Suprapubic skin (tissue), 4 donors: ENCODE measurements around the gene STK17B. TPM values are rescaled to one million over a fixed set of nuclear protein-coding genes. Genes with fewer than 3 reads are reported as not detected.
A peak's percentile ranks its signal among the peaks of the same experiment; 100 is the strongest.

Experiments
- DNase-seq, 2 donors: peaks; one replicate each; pipeline ENCODE4 v3.0.0-alpha.2; 2019; ENCODE audit warnings: low spot score in 2 of 2
- H3K27ac ChIP-seq: fragments of 200-600 bp; sonication (generic); one replicate; pipeline ENCODE4 v1.5.1; 2019
- H3K27me3 ChIP-seq: fragments of 200-600 bp; sonication (generic); one replicate; pipeline ENCODE4 v1.5.1; 2019
- H3K36me3 ChIP-seq: fragments of 200-600 bp; sonication (generic); one replicate; pipeline ENCODE4 v1.5.1; 2019
- H3K4me1 ChIP-seq: fragments of 200-600 bp; sonication (generic); one replicate; pipeline ENCODE4 v1.5.1; 2019
- H3K4me3 ChIP-seq: fragments of 200-600 bp; sonication (generic); one replicate; pipeline ENCODE4 v1.5.1; 2019; ENCODE audit warnings: mild to moderate bottlenecking
- H3K9me3 ChIP-seq: fragments of 200-600 bp; sonication (generic); one replicate; pipeline ENCODE4 v1.5.1; 2019
- CTCF ChIP-seq, 2 donors: fragments of 200-600 bp in 1 of 2; fragments of 450-650 bp in 1 of 2; sonication (generic) in 1 of 2; IDR thresholded peaks; one replicate each; pipeline ENCODE4 v1.5.1; 2016 to 2019; ENCODE audit warnings: antibody characterized with exemption in 2 of 2, mild to moderate bottlenecking in 1 of 2, moderate library complexity in 1 of 2
- EP300 ChIP-seq: sonication (generic); formaldehyde crosslinking; IDR thresholded peaks from one replicate; pipeline ENCODE4 v1.6.1; 2017; ENCODE audit warnings: antibody characterized with exemption
- POLR2A ChIP-seq, 2 donors: fragments of 450-650 bp; IDR thresholded peaks; one replicate each; pipeline ENCODE4 v1.6.1; 2017; ENCODE audit warnings: antibody characterized with exemption in 2 of 2, mild to moderate bottlenecking in 2 of 2, moderate library complexity in 2 of 2
- POLR2AphosphoS5 ChIP-seq, 3 donors: sonication (generic); formaldehyde crosslinking; IDR thresholded peaks; one replicate each; pipeline ENCODE4 v1.6.1; 2017; ENCODE audit warnings: antibody characterized with exemption in 3 of 3
- WGBS: methylation state at CpG from one replicate; pipeline ENCODE4 v1.1.5; 2018; 5-methylcytosine and 5-hydroxymethylcytosine counted together
- total RNA-seq, 4 donors: library from RNA; depleted of rRNA; stranded (reverse); fragments of >200 nt; gene quantifications; one replicate each; pipeline ENCODE4 v1.1.0, GENCODE V29; 2016

The STK17B gene
- total RNA-seq, 4 donors from 2014 or later = 23.2 to 47.2 (median 37.6) TPM

- no peak for DNase-seq
- H3K4me3 ChIP-seq = no peak overlapping the region
- H3K27ac ChIP-seq = no peak overlapping the region
- no peaks in the 10 kb centered on the region for H3K27me3 ChIP-seq
- WGBS = 93% methylated on average over 4 of the region's 4 CpGs
- peaks cover 8% of the 10 kb centered on the region for H3K4me1 ChIP-seq
- no peaks in the 10 kb centered on the region for H3K9me3 ChIP-seq
- TF ChIP-seq CTCF (IDR thresholded peaks at IDR 0.05) = no peak
- TF ChIP-seq EP300 = no peak
- no peak for TF ChIP-seq POLR2A (IDR thresholded peaks at IDR 0.05)
- no peak for TF ChIP-seq POLR2AphosphoS5 (IDR thresholded peaks at IDR 0.05)
- H3K36me3 ChIP-seq = no peaks in the 10 kb centered on the region
Observed at GRCh38 chr2:196117214-196117705, 54.1 kb downstream of the STK17B start.

GRCh38 chr2:196113061-196113974 lies 58.1 kb downstream of the STK17B start:
- H3K36me3 ChIP-seq = no peaks in the 10 kb centered on the region
- peaks cover 10% of the 10 kb centered on the region for H3K4me1 ChIP-seq
- no peak overlapping the region for H3K4me3 ChIP-seq
- H3K27ac ChIP-seq = peak overlapping the region; percentile 76
- no peaks in the 10 kb centered on the region for H3K9me3 ChIP-seq
- DNase-seq = no peak
- no peaks in the 10 kb centered on the region for H3K27me3 ChIP-seq
- TF ChIP-seq POLR2A (IDR thresholded peaks at IDR 0.05) (no peak), POLR2AphosphoS5 (IDR thresholded peaks at IDR 0.05) (no peak), CTCF (IDR thresholded peaks at IDR 0.05) (no peak), EP300 (no peak)
- 33% methylated on average over 7 of the region's 7 CpGs for WGBS

- Histone ChIP-seq H3K27ac (peak overlapping the region; percentile 76), H3K27me3 (no peaks in the 10 kb centered on the region), H3K4me3 (no peak overlapping the region), H3K9me3 (no peaks in the 10 kb centered on the region), H3K36me3 (no peaks in the 10 kb centered on the region), H3K4me1 (peaks cover 10% of the 10 kb centered on the region)
- WGBS = 61% methylated on average over 5 of the region's 5 CpGs
- no peak for DNase-seq
- TF ChIP-seq POLR2AphosphoS5 (IDR thresholded peaks at IDR 0.05) (peak in 1 of 3 donors; percentile 33), EP300 (no peak), POLR2A (IDR thresholded peaks at IDR 0.05) (no peak), CTCF (IDR thresholded peaks at IDR 0.05) (no peak)
Observed at GRCh38 chr2:196112418-196113034, 58.9 kb downstream of the STK17B start.

GRCh38 chr2:196108604-196109003 lies 62.8 kb downstream of the STK17B start:
- H3K9me3 ChIP-seq = no peaks in the 10 kb centered on the region
- H3K27me3 ChIP-seq = no peaks in the 10 kb centered on the region
- TF ChIP-seq POLR2A (IDR thresholded peaks at IDR 0.05) = no peak
- no peak for TF ChIP-seq CTCF (IDR thresholded peaks at IDR 0.05)
- no peak for TF ChIP-seq EP300
- TF ChIP-seq POLR2AphosphoS5 (IDR thresholded peaks at IDR 0.05) = no peak
- no peak overlapping the region for H3K27ac ChIP-seq
- no peaks in the 10 kb centered on the region for H3K36me3 ChIP-seq
- WGBS = 90% methylated on average over 1 of the region's 1 CpG
- H3K4me3 ChIP-seq = no peak overlapping the region
- no peak for DNase-seq
- peaks cover 10% of the 10 kb centered on the region for H3K4me1 ChIP-seq

- Histone ChIP-seq H3K4me1 (peaks cover 4% of the 10 kb centered on the region), H3K4me3 (no peak overlapping the region), H3K27ac (no peak overlapping the region), H3K9me3 (no peaks in the 10 kb centered on the region), H3K36me3 (no peaks in the 10 kb centered on the region), H3K27me3 (no peaks in the 10 kb centered on the region)
- 46% methylated on average over 5 of the region's 5 CpGs for WGBS
- no peak for TF ChIP-seq POLR2AphosphoS5 (IDR thresholded peaks at IDR 0.05)
- TF ChIP-seq EP300 = no peak
- no peak for TF ChIP-seq CTCF (IDR thresholded peaks at IDR 0.05)
- TF ChIP-seq POLR2A (IDR thresholded peaks at IDR 0.05) = no peak
- no peak for DNase-seq
Observed at GRCh38 chr2:196105951-196106350, 65.4 kb downstream of the STK17B start.
